BE2C (cell line): Measurements from ENCODE around the gene CHCT1.
"Not testable (repeated sequence)": the region's sequence is repeated elsewhere in the genome, so short reads cannot be mapped to it uniquely, and the experiment has no call there.

Source experiments
- DNase-seq: peaks from one replicate; pipeline ENCODE4 v3.0.0-alpha.2; 2020
- H3K27me3 ChIP-seq: fragments of 250-450 bp; sonication (Bioruptor Pico); 2 replicates; pipeline ENCODE4 v1.5.1; 2020; ENCODE audit warnings: mild to moderate bottlenecking
- H3K36me3 ChIP-seq: fragments of 250-450 bp; sonication (Bioruptor Pico); 2 replicates; pipeline ENCODE4 v1.5.1; 2020; ENCODE audit warnings: mild to moderate bottlenecking
- H3K4me1 ChIP-seq: fragments of 250-450 bp; sonication (Bioruptor Pico); 2 replicates; pipeline ENCODE4 v1.5.1; 2020
- H3K4me3 ChIP-seq: 2 replicates; pipeline ENCODE4 v1.5.1; 2011; ENCODE audit warnings: low read depth, low read length
- H3K9me3 ChIP-seq: fragments of 250-450 bp; sonication (Bioruptor Pico); 2 replicates; pipeline ENCODE4 v1.5.1; 2020
- CTCF ChIP-seq: IDR thresholded peaks from 2 replicates; pipeline ENCODE4 v1.5.1; 2012; ENCODE audit warnings: mild to moderate bottlenecking, low read depth, low read length

Gene CHCT1

DNA sequence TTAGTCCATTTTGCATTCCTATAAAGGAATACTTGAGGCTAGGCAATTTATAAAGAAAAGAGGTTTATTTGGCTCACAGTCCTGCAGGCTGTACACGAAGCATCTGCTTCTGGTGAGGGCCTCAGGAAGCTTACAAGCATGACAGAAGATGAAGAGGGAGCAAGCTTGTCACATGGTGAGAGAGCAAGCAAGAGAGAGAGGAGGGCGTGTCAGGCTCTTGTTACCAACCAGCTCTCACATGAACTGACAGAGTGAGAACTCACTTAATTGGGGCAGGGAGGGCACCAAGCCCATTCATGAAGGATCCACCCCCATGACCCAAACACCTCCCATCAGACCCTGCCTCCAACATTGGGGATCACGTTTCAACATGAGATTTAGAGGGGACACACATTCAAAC lies 1.6 kb downstream of the CHCT1 start:
- DNase-seq = no peak
- Histone ChIP-seq H3K9me3 (no peaks in the 10 kb centered on the region), H3K36me3 (no peaks in the 10 kb centered on the region), H3K27me3 (no peaks in the 10 kb centered on the region), H3K4me1 (no peaks in the 10 kb centered on the region), H3K4me3 (no peak overlapping the region)
- TF ChIP-seq CTCF = no peak

DNA sequence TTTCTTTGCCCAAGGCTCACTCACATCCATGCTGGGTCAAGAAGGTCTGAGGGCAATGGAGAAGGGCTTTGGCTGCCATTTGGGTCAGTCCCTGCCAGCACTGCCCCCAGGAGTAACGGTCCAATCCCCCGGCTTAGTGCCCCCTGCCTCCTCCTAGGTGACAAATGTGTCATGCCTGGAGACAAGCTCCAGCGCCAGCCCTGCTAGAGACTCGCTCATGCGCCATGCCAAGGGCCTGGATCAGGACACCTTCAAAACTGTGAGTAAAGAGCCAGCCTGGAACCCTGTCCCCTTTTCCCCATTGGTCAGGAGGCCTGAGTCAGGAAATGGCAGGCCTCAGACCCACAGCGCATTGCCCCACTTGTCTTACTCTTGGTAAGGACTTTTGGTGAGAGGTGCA lies 3.3 kb downstream of the CHCT1 start:
- TF ChIP-seq CTCF = no peak
- H3K36me3 ChIP-seq = no peaks in the 10 kb centered on the region
- no peaks in the 10 kb centered on the region for H3K27me3 ChIP-seq
- no peaks in the 10 kb centered on the region for H3K9me3 ChIP-seq
- H3K4me1 ChIP-seq = no peaks in the 10 kb centered on the region
- H3K4me3 ChIP-seq = no peak overlapping the region
- no peak for DNase-seq

GRCh38 chr17:60426596-60426995 lies 4.3 kb downstream of the CHCT1 start:
- no peak for DNase-seq
- no peaks in the 10 kb centered on the region for H3K36me3 ChIP-seq
- H3K9me3 ChIP-seq = no peaks in the 10 kb centered on the region
- H3K27me3 ChIP-seq = no peaks in the 10 kb centered on the region
- no peaks in the 10 kb centered on the region for H3K4me1 ChIP-seq
- TF ChIP-seq CTCF = no peak
- H3K4me3 ChIP-seq = no peak overlapping the region

GRCh38 chr17:60428491-60428890 lies 6.2 kb downstream of the CHCT1 start:
- H3K4me1 ChIP-seq, H3K9me3 ChIP-seq, H3K4me3 ChIP-seq, H3K36me3 ChIP-seq, H3K27me3 ChIP-seq, DNase-seq: not testable (repeated sequence)

DNA sequence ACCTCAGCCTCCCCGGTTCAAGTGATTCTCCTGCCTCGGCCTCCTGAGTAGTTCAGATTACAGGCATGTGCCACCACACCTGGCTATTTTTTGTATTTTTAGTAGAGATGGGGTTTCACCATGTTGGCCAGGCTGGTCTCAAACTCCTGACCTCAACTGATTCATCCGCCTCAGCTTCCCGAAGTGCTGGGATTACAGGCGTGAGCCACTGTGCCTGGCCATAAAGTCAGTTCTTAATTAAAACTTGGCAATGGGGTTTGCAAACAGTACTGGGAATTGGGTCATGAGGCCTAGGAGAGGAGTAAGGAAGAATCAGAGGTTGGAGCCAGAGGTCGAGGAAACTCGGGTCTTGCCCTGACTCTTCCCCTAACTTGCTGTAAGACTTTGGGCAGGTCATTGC lies 8.3 kb downstream of the CHCT1 start:
- H3K9me3 ChIP-seq, DNase-seq, H3K4me1 ChIP-seq, H3K36me3 ChIP-seq, H3K27me3 ChIP-seq, H3K4me3 ChIP-seq: not testable (repeated sequence)

GRCh38 chr17:60433021-60433997 lies 11.0 kb downstream of the CHCT1 start:
- H3K4me3 ChIP-seq, H3K9me3 ChIP-seq, H3K36me3 ChIP-seq, DNase-seq, H3K27me3 ChIP-seq, H3K4me1 ChIP-seq: not testable (repeated sequence)

DNA sequence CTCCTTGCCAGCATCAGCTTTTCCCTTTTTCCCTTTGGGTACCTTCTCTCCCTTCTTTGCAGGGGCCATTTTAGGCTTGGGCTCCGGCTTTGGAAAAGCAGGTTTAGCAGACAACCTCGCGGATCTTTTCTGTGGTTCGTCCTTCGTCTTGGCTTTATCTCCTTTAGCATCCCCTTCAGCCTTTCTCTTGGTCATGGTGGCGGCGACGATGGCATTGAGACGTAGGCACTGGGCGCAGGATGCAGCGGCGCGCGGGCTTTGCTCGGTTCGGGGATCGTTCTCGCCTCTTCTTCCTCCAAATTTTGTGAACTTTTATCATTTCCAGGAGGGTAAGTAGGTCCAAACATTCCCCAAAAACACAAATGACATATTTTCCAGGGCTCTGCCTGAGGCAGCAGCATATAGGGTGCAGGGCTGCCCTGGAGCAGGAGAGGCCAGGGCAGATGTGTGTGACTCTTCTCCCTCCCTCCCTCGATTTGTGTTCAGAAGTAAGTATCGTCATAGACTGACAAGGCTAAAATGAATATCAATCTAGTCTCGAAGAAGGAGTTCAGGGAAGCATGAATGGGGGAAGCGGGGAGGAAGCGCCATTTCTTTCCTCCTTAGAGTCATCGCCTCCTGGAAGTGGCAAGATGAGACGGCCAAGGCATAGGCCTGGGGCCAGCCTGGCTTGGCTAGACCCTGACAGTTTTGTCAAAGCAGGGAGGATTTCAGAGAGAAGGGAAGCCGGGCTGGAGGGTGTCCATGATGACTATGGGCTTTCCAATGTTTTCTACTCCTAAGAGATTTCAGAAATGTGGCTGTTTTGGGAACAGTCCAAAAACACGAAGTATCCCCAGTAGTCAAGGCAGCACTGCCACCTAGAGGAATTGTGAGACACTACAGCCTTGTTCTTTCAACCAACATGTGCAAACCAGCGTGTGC lies 13.2 kb downstream of the CHCT1 start:
- Histone ChIP-seq H3K4me1 (peaks cover 3% of the 10 kb centered on the region; the same call in 1 of the 2 replicates), H3K9me3 (no peaks in the 10 kb centered on the region), H3K36me3 (no peaks in the 10 kb centered on the region), H3K4me3 (no peak overlapping the region), H3K27me3 (no peaks in the 10 kb centered on the region)
- DNase-seq = peak; percentile 73
- TF ChIP-seq CTCF = peak; percentile 99
